RCC 7860 (cell line): ENCODE measurements around the gene GATM.
"Not testable (repeated sequence)": the region's sequence is repeated elsewhere in the genome, so short reads cannot be mapped to it uniquely, and the experiment has no call there.

ENCODE experiments used
- DNase-seq: peaks from one replicate; pipeline ENCODE4 v3.0.0-alpha.2; 2015; ENCODE audit warnings: low spot score
- FAIRE-seq: peaks from 2 replicates; lab custom pipeline; 2012; peaks lifted over from hg19 to GRCh38; lab: Jason Lieb, UNC

Gene GATM

DNA sequence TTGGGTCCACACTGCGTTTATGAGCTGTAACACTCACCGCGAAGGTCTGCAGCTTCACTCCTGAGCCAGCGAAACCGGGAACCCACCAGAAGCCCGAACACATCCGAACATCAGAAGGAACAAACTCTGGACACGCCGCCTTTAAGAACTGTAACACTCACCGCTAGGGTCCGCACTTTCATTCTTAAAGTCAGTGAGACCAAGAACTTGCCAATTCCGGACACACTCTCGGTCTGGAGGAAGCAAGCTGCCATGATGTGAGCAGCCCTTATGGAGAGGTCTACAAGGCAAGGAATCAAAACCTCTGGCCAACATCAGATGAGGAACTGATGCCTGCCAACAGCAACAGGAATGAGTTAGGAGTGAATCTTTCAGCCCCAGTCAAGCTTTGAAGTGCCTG, 63.4 kb downstream of the GATM start:
- FAIRE-seq = no peak
- no peak for DNase-seq

DNA sequence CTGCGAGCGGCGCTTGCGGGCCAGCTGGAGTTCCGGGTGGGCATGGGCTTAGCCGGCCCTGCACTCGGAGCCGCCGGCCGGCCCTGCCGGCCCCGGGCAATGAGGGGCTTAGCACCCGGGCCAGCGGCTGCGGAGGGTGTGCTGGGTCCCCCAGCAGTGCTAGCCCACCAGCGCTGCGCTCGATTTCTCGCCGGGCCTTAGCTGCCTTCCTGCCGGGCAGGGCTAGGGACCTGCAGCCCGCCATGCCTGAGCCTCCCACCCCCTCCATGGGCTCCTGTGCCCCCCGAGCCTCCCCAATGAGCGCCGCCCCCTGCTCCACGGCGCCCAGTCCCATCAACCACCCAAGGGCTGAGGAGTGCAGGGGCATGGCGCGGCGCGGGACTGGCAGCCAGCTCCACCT, 64.2 kb downstream of the GATM start:
- not testable (repeated sequence) for FAIRE-seq

More for the DNA sequence above, 64.2 kb downstream of the GATM start:
- DNase-seq = not testable (repeated sequence)
